Measurements from ENCODE around the gene SBF2.
A peak's percentile ranks its signal among the peaks of the same experiment; 100 is the strongest.
"Not testable (repeated sequence)": the region's sequence is repeated elsewhere in the genome, so short reads cannot be mapped to it uniquely, and the experiment has no call there.

Gene SBF2

GRCh38 chr11:10095412-10096208, 198.4 kb downstream of the SBF2 start:
- no peak for DNase-seq
- Histone ChIP-seq H3K27me3 (ENCODE audit: insufficient read depth, low read depth, severe bottlenecking) (no peaks in the 10 kb centered on the region), H3K4me3 (ENCODE audit: low read depth, low read length) (no peak overlapping the region), H3K9me3 (ENCODE audit: severe bottlenecking) (no peaks in the 10 kb centered on the region), H3K36me3 (no peaks in the 10 kb centered on the region), H3K27ac (no peak overlapping the region)
- no peak for TF ChIP-seq CTCF (IDR thresholded peaks at IDR 0.05; ENCODE audit: low read depth, low read length)

DNA sequence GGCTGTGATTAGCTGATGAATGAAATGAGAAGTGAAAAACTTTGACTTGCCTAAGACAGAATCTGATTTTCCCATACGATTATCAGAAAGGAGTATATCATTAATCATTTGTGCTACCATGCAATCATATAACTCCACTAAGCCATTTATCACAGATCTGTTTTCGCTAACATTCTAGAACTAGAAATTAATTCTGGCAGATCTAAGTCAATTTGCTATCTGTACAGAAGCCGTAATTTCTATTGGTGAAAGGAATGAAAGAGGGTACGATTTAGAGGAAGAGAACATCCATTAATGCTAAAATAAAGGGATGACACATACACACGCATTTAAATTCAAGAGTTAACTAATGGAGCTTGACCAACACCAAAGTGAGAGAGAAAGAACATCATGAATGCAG, 201.6 kb downstream of the SBF2 start:
- no peak for DNase-seq
- H3K9me3 ChIP-seq (ENCODE audit: severe bottlenecking), result no peaks in the 10 kb centered on the region
- H3K27ac ChIP-seq, result no peak overlapping the region
- no peaks in the 10 kb centered on the region for H3K36me3 ChIP-seq
- no peaks in the 10 kb centered on the region for H3K27me3 ChIP-seq (ENCODE audit: insufficient read depth, low read depth, severe bottlenecking)
- TF ChIP-seq CTCF (IDR thresholded peaks at IDR 0.05; ENCODE audit: low read depth, low read length), result no peak
- H3K4me3 ChIP-seq (ENCODE audit: low read depth, low read length), result no peak overlapping the region

DNA sequence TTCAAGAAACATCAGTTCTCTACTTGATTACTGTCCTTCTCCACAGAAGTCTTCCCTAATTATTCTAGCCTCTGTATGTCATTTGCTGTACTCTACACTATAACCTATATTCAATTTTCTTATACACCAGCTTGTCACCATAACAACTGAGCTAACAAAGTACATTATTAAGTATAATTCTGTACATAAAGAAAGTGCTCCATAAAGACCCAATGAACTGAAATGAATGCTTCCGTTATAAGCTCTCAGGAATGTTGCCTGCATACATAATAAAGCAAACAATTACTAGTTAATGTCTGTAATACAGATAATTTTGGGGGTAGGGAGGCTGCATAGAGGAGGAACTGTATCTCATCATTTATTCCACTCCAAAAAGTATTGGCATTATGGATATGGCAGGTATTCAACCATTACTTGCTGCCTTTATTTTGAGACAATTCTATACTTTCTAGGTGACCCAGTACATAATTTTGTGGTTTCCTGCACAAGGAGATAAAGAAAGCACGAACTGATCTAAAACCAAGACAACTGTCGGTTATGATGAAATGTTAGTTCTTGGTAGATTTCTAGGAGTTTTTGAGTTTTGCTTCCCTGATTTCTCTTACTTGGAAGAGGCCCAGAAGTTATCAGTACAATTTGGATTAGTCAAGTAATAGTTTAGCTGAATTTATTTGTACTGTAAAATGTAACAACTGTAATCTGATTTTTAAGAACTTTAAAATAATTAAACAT, 202.5 kb downstream of the SBF2 start:
- H3K4me3 ChIP-seq (ENCODE audit: low read depth, low read length), result no peak overlapping the region
- H3K9me3 ChIP-seq (ENCODE audit: severe bottlenecking), result no peaks in the 10 kb centered on the region
- no peaks in the 10 kb centered on the region for H3K27me3 ChIP-seq (ENCODE audit: insufficient read depth, low read depth, severe bottlenecking)
- TF ChIP-seq CTCF (IDR thresholded peaks at IDR 0.05; ENCODE audit: low read depth, low read length), result no peak
- no peak for DNase-seq
- no peaks in the 10 kb centered on the region for H3K36me3 ChIP-seq
- no peak overlapping the region for H3K27ac ChIP-seq

- not testable (repeated sequence) for H3K9me3 ChIP-seq (ENCODE audit: severe bottlenecking); H3K27me3 ChIP-seq (ENCODE audit: insufficient read depth, low read depth, severe bottlenecking); H3K4me3 ChIP-seq (ENCODE audit: low read depth, low read length); H3K36me3 ChIP-seq; DNase-seq
- H3K27ac ChIP-seq, result peak overlapping the region; percentile 53
These were observed 206.1 kb downstream of the SBF2 start for GRCh38 chr11:10087923-10088225.

DNA sequence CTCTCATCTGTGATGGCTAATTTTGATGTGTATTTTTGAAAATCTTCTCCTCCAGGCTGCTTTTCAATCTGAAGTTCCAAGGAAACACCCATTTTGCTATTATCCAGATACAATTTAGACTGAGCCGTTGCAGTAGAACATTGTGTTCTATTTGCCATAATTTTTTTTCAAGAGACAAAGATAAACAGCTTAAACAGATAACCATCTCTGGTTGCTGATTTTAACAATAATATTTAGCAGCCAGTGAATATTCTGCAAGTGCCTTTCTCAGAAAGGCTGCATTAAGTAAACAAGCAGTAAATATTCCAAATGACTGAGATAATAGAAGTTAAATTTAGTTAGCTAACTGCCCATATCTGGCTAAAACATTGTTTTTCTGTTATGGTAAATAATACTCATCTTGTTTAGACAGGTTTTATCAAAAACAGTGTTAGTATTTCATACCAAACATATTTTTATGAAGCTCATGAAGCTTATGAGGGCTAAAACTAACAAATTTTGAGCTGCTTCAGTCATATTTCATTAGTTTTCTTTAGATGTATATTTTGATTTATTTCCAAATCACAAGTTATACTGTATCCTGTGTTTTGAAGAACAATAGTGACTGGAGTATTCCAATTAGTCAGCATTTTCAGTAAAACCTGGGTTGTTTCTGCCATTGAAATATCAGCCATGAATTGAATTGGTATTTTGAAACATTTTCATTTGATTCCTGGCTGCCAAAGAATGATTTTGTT, 206.7 kb downstream of the SBF2 start:
- no peak for TF ChIP-seq CTCF (IDR thresholded peaks at IDR 0.05; ENCODE audit: low read depth, low read length)
- Histone ChIP-seq H3K27me3 (ENCODE audit: insufficient read depth, low read depth, severe bottlenecking) (no peaks in the 10 kb centered on the region), H3K4me3 (ENCODE audit: low read depth, low read length) (no peak overlapping the region), H3K9me3 (ENCODE audit: severe bottlenecking) (peaks cover 2% of the 10 kb centered on the region), H3K36me3 (no peaks in the 10 kb centered on the region), H3K27ac (peak overlapping the region; percentile 53; the same call in 1 of the 2 replicates)
- no peak for DNase-seq

DNA sequence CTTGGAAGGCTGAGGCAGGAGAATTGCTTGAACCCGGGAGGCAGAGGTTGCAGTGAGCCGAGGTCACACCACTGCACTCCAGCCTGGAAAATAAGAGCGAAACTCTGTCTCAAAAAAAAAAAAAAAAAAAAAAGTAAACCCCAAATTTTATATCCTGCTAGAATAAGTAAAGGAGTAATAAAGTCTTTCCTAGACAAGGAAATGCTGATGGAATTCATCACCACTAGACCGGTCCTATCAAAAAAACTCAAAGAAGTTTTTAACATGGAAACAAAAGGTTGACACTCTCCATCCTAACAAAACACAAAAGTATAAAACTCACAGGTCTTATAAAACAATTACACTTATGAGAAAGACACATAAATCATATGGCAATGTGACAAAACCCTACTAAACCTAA, 213.9 kb downstream of the SBF2 start:
- H3K27me3 ChIP-seq (ENCODE audit: insufficient read depth, low read depth, severe bottlenecking), result no peaks in the 10 kb centered on the region
- no peaks in the 10 kb centered on the region for H3K36me3 ChIP-seq
- no peak for TF ChIP-seq CTCF (IDR thresholded peaks at IDR 0.05; ENCODE audit: low read depth, low read length)
- no peak overlapping the region for H3K4me3 ChIP-seq (ENCODE audit: low read depth, low read length)
- no peak overlapping the region for H3K27ac ChIP-seq
- H3K9me3 ChIP-seq (ENCODE audit: severe bottlenecking), result peaks cover 6% of the 10 kb centered on the region
- DNase-seq, result no peak

All from WERI-Rb-1 (cell line).